HCT116 (cell line): Measurements from ENCODE around the gene PAM16. TPM values are rescaled to one million over a fixed set of nuclear protein-coding genes. Genes with fewer than 3 reads are reported as not detected.
A peak's percentile ranks its signal among the peaks of the same experiment; 100 is the strongest.

Experiments used
- ATAC-seq: fragments of 200-7000 bp; cut with Tn5 transposase; 2 replicates; pipeline ENCODE4 v1.9.1; 2020; ENCODE audit warnings: mild to moderate bottlenecking, moderate library complexity
- BruUV-seq: library from RNA; stranded (reverse); fragments of 400-500 nt; replicated peaks from 2 replicates; lab custom pipeline; 2021; lab: Mats Ljungman, UMichigan
- CTCF ChIA-PET: fragments of 300-600 bp; sonication (Branson Sonifier 250); formaldehyde crosslinking; loops from one replicate; lab custom pipeline; 2021; ENCODE audit warnings: antibody characterized with exemption; lab: Charles Lee
- POLR2A ChIA-PET: fragments of 300-600, 350-600 bp; sonication (Branson Sonifier 250); formaldehyde crosslinking; loops from one replicate; lab custom pipeline; 2021; ENCODE audit warnings: antibody characterized with exemption; lab: Charles Lee
- RAD21 ChIA-PET, 2 experiments: fragments of 300-600 bp; sonication (Branson Sonifier 250); formaldehyde crosslinking; loops; one replicate each; lab custom pipeline; 2023; ENCODE audit warnings: low total read pairs in 2 of 2; ENCODE audit not compliant: uncharacterized antibody in 2 of 2, unreplicated experiment in 2 of 2, low non-redundant PET in 1 of 2; lab: Charles Lee
- DNase-seq: peaks from one replicate; pipeline ENCODE4 v3.0.0-alpha.2; 2010; ENCODE audit warnings: low read depth, low spot score
- H2AFZ ChIP-seq: fragments of 200-600 bp; shearing (Covaris generic), sonication (generic); 2 replicates; pipeline ENCODE4 v1.6.1; 2017; ENCODE audit warnings: low read depth, mixed run types, mixed read lengths, antibody characterized with exemption, low read length; ENCODE audit not compliant: poor library complexity, severe bottlenecking
- H3K27ac ChIP-seq: 2 replicates; pipeline ENCODE4 v1.5.1; 2012; ENCODE audit warnings: low read depth, low read length
- H3K27me3 ChIP-seq: fragments of 200-600 bp; sonication (generic); 2 replicates; pipeline ENCODE4 v1.6.1; 2016; ENCODE audit warnings: mixed run types, low read length, mixed read lengths; ENCODE audit not compliant: insufficient read depth
- H3K36me3 ChIP-seq, 2 experiments: fragments of 200-500 bp in 1 of 2; fragments of 200-600 bp in 1 of 2; sonication (Bioruptor generic) in 1 of 2; sonication (generic) in 1 of 2; 2 replicates each; pipeline versions ENCODE4 v1.5.1 to v1.6.1; 2014 to 2016; ENCODE audit warnings: low read length in 2 of 2, inconsistent platforms in 1 of 2, mixed read lengths in 1 of 2, mixed run types in 1 of 2; ENCODE audit not compliant: insufficient read depth in 2 of 2, control insufficient read depth in 1 of 2
- H3K4me1 ChIP-seq, 2 experiments: fragments of 200-600 bp in 1 of 2; sonication (generic) in 1 of 2; 2 replicates each; pipeline versions ENCODE4 v1.5.1 to v1.6.1; 2012 to 2017; ENCODE audit warnings: low read length in 2 of 2, inconsistent platforms in 1 of 2, mild to moderate bottlenecking in 1 of 2, mixed read lengths in 1 of 2, mixed run types in 1 of 2, moderate library complexity in 1 of 2; ENCODE audit not compliant: insufficient read depth in 2 of 2, control insufficient read depth in 1 of 2
- H3K4me2 ChIP-seq: fragments of 200-600 bp; sonication (generic); 2 replicates; pipeline ENCODE4 v1.6.1; 2017; ENCODE audit warnings: mixed run types, low read length, mixed read lengths
- H3K4me3 ChIP-seq, 2 experiments: fragments of 200-600 bp in 1 of 2; sonication (generic) in 1 of 2; replicated peaks in 1 of 2; 2 replicates each; pipeline ENCODE4 v1.5.1; 2011 to 2016; ENCODE audit warnings: low read length in 2 of 2, control low read depth in 1 of 2, low read depth in 1 of 2, mild to moderate bottlenecking in 1 of 2, mixed read lengths in 1 of 2, mixed run types in 1 of 2
- H3K79me2 ChIP-seq: fragments of 200-600 bp; sonication (generic); 2 replicates; pipeline ENCODE4 v1.6.1; 2017; ENCODE audit warnings: mild to moderate bottlenecking, mixed run types, low read length, moderate library complexity, mixed read lengths; ENCODE audit not compliant: insufficient read depth
- H3K9ac ChIP-seq: fragments of 200-600 bp; sonication (generic); 2 replicates; pipeline ENCODE4 v1.6.1; 2016; ENCODE audit warnings: low read length, mixed read lengths
- H3K9me2 ChIP-seq: fragments of 200-600 bp; sonication (generic), shearing (Covaris generic); 2 replicates; pipeline ENCODE4 v1.6.1; 2017; ENCODE audit warnings: mixed run types, mild to moderate bottlenecking, moderate library complexity; ENCODE audit not compliant: insufficient read depth
- H3K9me3 ChIP-seq, 2 experiments: fragments of 200-500 bp in 1 of 2; fragments of 200-600 bp in 1 of 2; sonication (Bioruptor generic) in 1 of 2; sonication (generic) in 1 of 2; 2 replicates each; pipeline ENCODE4 v1.6.1; 2014 to 2017; ENCODE audit warnings: low read length in 2 of 2, mixed read lengths in 2 of 2, inconsistent platforms in 1 of 2, low read depth in 1 of 2, mild to moderate bottlenecking in 1 of 2, mixed run types in 1 of 2, moderate library complexity in 1 of 2; ENCODE audit not compliant: control insufficient read depth in 1 of 2, insufficient read depth in 1 of 2
- H4K20me1 ChIP-seq: fragments of 200-600 bp; sonication (generic), shearing (Covaris generic); 2 replicates; pipeline ENCODE4 v1.6.1; 2017; ENCODE audit warnings: mixed run types, mild to moderate bottlenecking, moderate library complexity; ENCODE audit not compliant: insufficient read depth
- EGR1 ChIP-seq: IDR thresholded peaks from 2 replicates; pipeline ENCODE4 v1.6.1; 2012; ENCODE audit warnings: low read depth
- FOSL1 ChIP-seq: IDR thresholded peaks from 2 replicates; pipeline ENCODE4 v1.6.1; 2012; ENCODE audit warnings: low read depth
- SRF ChIP-seq: IDR thresholded peaks from 2 replicates; pipeline ENCODE4 v1.6.1; 2012; ENCODE audit warnings: low read depth
- ZFX ChIP-seq: fragments of 450-650 bp; IDR thresholded peaks from 2 replicates; pipeline ENCODE4 v1.6.1; 2017
- intact Hi-C: fragments of 100-400 bp; cut with micrococcal nuclease; formaldehyde crosslinking; loops from 2 replicates; pipeline ENCODE4 v1.10.0; 2022
- total RNA-seq: library from RNA; stranded (reverse); gene quantifications from one replicate; pipeline ENCODE4 v1.2.1, GENCODE V29; 2021; ENCODE audit not compliant: unreplicated experiment
- TF ChIP-seq, protein P1 (sequence below): IDR thresholded peaks from 2 replicates; pipeline ENCODE4 v1.6.1; 2012; ENCODE audit warnings: low read depth
- TF ChIP-seq, protein P2 (sequence below), 3 experiments: fragments of 200-600 bp in 1 of 3; sonication (generic) in 1 of 3; IDR thresholded peaks in 2 of 3; conservative IDR thresholded peaks in 1 of 3; 2 replicates each; pipeline ENCODE4 v1.5.1; 2012 to 2017; ENCODE audit warnings: low read depth in 2 of 3, low read length in 2 of 3, antibody characterized with exemption in 1 of 3, borderline replicate concordance in 1 of 3, control low read depth in 1 of 3, mild to moderate bottlenecking in 1 of 3, mixed read lengths in 1 of 3, mixed run types in 1 of 3, moderate library complexity in 1 of 3; ENCODE audit not compliant: insufficient read depth in 1 of 3

Gene PAM16
- total RNA-seq, 1 experiment from 2014 or later = 102 TPM

DNA sequence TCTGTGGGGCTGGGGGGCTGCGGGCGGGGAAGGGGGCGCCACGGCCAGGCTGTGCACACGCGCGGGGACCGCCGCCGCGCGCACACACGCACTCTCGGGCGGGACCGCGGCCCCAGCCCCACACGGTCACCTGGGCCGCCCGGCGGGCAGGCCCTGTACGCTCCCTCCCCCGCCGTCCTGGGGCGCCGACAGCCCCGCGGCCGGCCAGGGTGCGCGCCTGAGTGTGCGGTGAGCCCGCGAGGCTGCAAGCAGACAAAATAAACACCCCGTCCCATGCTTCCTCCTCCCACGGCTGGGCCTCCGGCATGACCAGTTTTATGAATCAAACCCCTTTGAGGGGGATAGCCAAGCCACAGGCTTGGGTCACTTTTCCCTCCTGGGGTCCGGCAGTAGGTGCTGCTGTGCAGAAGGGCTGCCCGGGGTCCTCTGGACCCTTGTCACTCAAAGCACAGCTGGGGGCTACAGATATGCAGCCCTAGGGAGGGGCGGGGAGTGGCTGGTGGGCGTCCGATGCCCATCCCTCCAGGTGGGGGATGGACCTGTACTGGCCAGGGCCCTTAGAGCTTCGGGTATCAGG is 21.0 kb upstream of the PAM16 start:
- Histone ChIP-seq H3K9ac (peak overlapping the region; percentile 70), H3K79me2 (peaks cover 17% of the 10 kb centered on the region; the same call in 1 of the 2 replicates), H3K27ac (peak overlapping the region; percentile 72; the same call in 1 of the 2 replicates), H3K4me3 (peak overlapping the region; percentile 58 to 80), H4K20me1 (no peaks in the 10 kb centered on the region), H3K4me2 (peak overlapping the region; percentile 99), H2AFZ (no peak overlapping the region), H3K36me3 (no peaks in the 10 kb centered on the region), H3K9me2 (no peaks in the 10 kb centered on the region), H3K9me3 (no peaks in the 10 kb centered on the region), H3K4me1 (peaks cover 44 to 83% of the 10 kb centered on the region in 2 experiments), H3K27me3 (no peaks in the 10 kb centered on the region)
- TF ChIP-seq ZFX = peak; percentile 59; the same call in 1 of the 2 replicates
- no peak for TF ChIP-seq FOSL1
- TF ChIP-seq, protein P1, sequence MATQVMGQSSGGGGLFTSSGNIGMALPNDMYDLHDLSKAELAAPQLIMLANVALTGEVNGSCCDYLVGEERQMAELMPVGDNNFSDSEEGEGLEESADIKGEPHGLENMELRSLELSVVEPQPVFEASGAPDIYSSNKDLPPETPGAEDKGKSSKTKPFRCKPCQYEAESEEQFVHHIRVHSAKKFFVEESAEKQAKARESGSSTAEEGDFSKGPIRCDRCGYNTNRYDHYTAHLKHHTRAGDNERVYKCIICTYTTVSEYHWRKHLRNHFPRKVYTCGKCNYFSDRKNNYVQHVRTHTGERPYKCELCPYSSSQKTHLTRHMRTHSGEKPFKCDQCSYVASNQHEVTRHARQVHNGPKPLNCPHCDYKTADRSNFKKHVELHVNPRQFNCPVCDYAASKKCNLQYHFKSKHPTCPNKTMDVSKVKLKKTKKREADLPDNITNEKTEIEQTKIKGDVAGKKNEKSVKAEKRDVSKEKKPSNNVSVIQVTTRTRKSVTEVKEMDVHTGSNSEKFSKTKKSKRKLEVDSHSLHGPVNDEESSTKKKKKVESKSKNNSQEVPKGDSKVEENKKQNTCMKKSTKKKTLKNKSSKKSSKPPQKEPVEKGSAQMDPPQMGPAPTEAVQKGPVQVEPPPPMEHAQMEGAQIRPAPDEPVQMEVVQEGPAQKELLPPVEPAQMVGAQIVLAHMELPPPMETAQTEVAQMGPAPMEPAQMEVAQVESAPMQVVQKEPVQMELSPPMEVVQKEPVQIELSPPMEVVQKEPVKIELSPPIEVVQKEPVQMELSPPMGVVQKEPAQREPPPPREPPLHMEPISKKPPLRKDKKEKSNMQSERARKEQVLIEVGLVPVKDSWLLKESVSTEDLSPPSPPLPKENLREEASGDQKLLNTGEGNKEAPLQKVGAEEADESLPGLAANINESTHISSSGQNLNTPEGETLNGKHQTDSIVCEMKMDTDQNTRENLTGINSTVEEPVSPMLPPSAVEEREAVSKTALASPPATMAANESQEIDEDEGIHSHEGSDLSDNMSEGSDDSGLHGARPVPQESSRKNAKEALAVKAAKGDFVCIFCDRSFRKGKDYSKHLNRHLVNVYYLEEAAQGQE = no peak
- TF ChIP-seq, protein P2, sequence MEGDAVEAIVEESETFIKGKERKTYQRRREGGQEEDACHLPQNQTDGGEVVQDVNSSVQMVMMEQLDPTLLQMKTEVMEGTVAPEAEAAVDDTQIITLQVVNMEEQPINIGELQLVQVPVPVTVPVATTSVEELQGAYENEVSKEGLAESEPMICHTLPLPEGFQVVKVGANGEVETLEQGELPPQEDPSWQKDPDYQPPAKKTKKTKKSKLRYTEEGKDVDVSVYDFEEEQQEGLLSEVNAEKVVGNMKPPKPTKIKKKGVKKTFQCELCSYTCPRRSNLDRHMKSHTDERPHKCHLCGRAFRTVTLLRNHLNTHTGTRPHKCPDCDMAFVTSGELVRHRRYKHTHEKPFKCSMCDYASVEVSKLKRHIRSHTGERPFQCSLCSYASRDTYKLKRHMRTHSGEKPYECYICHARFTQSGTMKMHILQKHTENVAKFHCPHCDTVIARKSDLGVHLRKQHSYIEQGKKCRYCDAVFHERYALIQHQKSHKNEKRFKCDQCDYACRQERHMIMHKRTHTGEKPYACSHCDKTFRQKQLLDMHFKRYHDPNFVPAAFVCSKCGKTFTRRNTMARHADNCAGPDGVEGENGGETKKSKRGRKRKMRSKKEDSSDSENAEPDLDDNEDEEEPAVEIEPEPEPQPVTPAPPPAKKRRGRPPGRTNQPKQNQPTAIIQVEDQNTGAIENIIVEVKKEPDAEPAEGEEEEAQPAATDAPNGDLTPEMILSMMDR (IDR thresholded peaks at IDR 0.05 in 2 of 3, conservative IDR thresholded peaks at IDR 0.05 in 1 of 3; ENCODE audit: borderline replicate concordance in 1 of 3, insufficient read depth in 1 of 3, low read depth in 2 of 3, low read length in 2 of 3) = no peak
- no peak for TF ChIP-seq EGR1
- no peak for TF ChIP-seq SRF
- ChIA-PET RAD21 (no interaction called here), CTCF (no interaction called here), POLR2A (no interaction called here)
- DNase-seq = no peak
- no TSS peak for BruUV-seq
- peak; percentile 51 for ATAC-seq
- intact Hi-C loops = no loop called here
